ENCODE measurements around the gene PLEKHA6. TPM values are rescaled to one million over a fixed set of nuclear protein-coding genes. Genes with fewer than 3 reads are reported as not detected.

PLEKHA6 gene
- total and polyA plus RNA-seq, 2 of the 8 experiments (the other 6 are each of a cell fraction or from before 2014, with no cell fraction given): 4.8 to 20.2 TPM

DNA sequence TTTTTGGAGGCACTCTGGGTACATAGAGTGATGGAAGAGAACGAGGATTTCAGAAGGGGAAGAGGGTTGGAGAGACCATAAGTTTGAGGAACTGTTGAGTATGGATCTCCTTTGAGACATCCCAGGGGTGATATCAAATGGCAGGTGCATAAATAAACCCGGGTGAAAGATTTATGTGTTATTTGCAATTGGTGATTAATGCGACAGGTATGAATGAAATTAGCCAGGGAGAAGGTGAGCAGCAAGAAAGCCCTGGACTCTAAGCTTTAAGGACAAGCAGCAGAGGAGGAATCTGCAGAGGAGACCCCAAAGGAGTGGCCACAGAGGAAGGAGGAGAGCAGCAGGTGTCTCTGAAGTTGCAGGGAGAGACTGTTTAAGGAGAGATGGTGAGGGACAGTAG is 184.8 kb downstream of the PLEKHA6 start:
- no peak overlapping the region for H3K4me2 ChIP-seq (ENCODE audit: insufficient read depth in 1 of 2, low read depth in 2 of 2, low read length in 2 of 2)
- no peak overlapping the region for H2BK5ac ChIP-seq (ENCODE audit: low read depth, low read length)
- no peak overlapping the region for H3K56ac ChIP-seq (replicated peaks; ENCODE audit: insufficient read length, low read depth, low read length)
- no peak overlapping the region for H4K5ac ChIP-seq (ENCODE audit: insufficient read length, low read depth, low read length)
- no peaks in the 10 kb centered on the region for H3K23me2 ChIP-seq (ENCODE audit: low read depth, low read length)
- no peak overlapping the region for H3K9ac ChIP-seq (replicated peaks in 1 of 4; ENCODE audit: extremely low read depth in 1 of 4, low read depth in 3 of 4, low read length in 3 of 4)
- H3K27ac ChIP-seq (ENCODE audit: low read depth, low read length): no peak overlapping the region
- DNase-seq (ENCODE audit: low read depth in 1 of 2, low spot score in 2 of 2) (no peak), FAIRE-seq (no peak)
- TF ChIP-seq RAD21 (IDR thresholded peaks at IDR 0.05 in 1 of 2, conservative IDR thresholded peaks at IDR 0.05 in 1 of 2; ENCODE audit: low read depth in 2 of 2, low read length in 2 of 2) (no peak), BCL11A (IDR thresholded peaks at IDR 0.05; ENCODE audit: low read depth in 2 of 2, low read length in 2 of 2) (no peak)
- no peak overlapping the region for H3K4me3 ChIP-seq (ENCODE audit: extremely low read depth in 1 of 4, insufficient read depth in 2 of 4, low read depth in 3 of 4, low read length in 4 of 4)
- no peak overlapping the region for H4K91ac ChIP-seq (replicated peaks; ENCODE audit: insufficient read length, low read length)
- no peak overlapping the region for H3K14ac ChIP-seq (ENCODE audit: insufficient read length)
- H2AK5ac ChIP-seq (ENCODE audit: low read depth, low read length): no peak overlapping the region
- H4K20me1 ChIP-seq (replicated peaks in 1 of 2; ENCODE audit: control insufficient read depth in 1 of 2, insufficient read depth in 2 of 2, low read length in 2 of 2): no peaks in the 10 kb centered on the region
- no peak overlapping the region for H3K4ac ChIP-seq (replicated peaks; ENCODE audit: insufficient read length, low read depth, low read length)
- H2AFZ ChIP-seq (ENCODE audit: low read length): no peak overlapping the region
- no peaks in the 10 kb centered on the region for H3K79me1 ChIP-seq (ENCODE audit: low read depth, low read length)
- ChIA-PET POLR2A (ENCODE audit: partially characterized antibody) (no interaction called here), CTCF (ENCODE audit: partially characterized antibody) (interaction anchor here (1.0 to 10.6 kb wide), 10 partner anchors 14 to 224 kb away, joined by 3 to 106 read pairs (median 6); no protein-coding TSS in a partner anchor)
- H3K23ac ChIP-seq (ENCODE audit: insufficient read length): no peak overlapping the region
- no peaks in the 10 kb centered on the region for H3K79me2 ChIP-seq (ENCODE audit: control insufficient read depth in 1 of 2, insufficient read depth in 2 of 2, low read length in 2 of 2)
- H2BK120ac ChIP-seq (replicated peaks; ENCODE audit: low read depth, low read length): no peak overlapping the region
- H2BK15ac ChIP-seq (ENCODE audit: low read length): no peak overlapping the region
- H3K27me3 ChIP-seq (replicated peaks in 1 of 4; ENCODE audit: control insufficient read depth in 3 of 4, extremely low read depth in 1 of 4, insufficient read depth in 3 of 4, low read length in 3 of 4): 0 out of 7 replicates have a peak, but pooled peaks cover 0 to 2% (median under 1%) of the 10 kb centered on the region in 4 experiments
- WGBS, 2 experiments (ENCODE audit: extremely low coverage in 1 of 2, insufficient coverage in 1 of 2, insufficient read length in 1 of 2, insufficient replicate concordance in 2 of 2, low coverage in 1 of 2, low lambda C conversion rate in 2 of 2, missing lambda C conversion rate in 1 of 2): 90 to 100% methylated on average over 1 to 3 of the region's 3 CpGs
- no peak overlapping the region for H2BK20ac ChIP-seq (ENCODE audit: low read length)
- H3K36me3 ChIP-seq (ENCODE audit: control insufficient read depth in 2 of 4, insufficient read depth in 4 of 4, low read length in 3 of 4): no peaks in the 10 kb centered on the region; a peak in 1 of 8 replicates
- no peaks in the 10 kb centered on the region for H3K4me1 ChIP-seq (replicated peaks in 1 of 4; ENCODE audit: control insufficient read depth in 3 of 4, insufficient read depth in 4 of 4, low read length in 3 of 4)
- H3K9me3 ChIP-seq (ENCODE audit: insufficient read depth in 2 of 2, low read depth in 1 of 2, low read length in 1 of 2): peaks cover 7 to 11% of the 10 kb centered on the region in 2 experiments
- H4K8ac ChIP-seq (ENCODE audit: extremely low read depth, insufficient read depth, low read length): no peak overlapping the region
- no peak overlapping the region for H2BK12ac ChIP-seq (ENCODE audit: low read depth, low read length)
- H3K18ac ChIP-seq (ENCODE audit: extremely low read depth, low read length): no peak overlapping the region
